Measurements from ENCODE around the gene SEPHS1.
"Not testable (repeated sequence)": the region's sequence is repeated elsewhere in the genome, so short reads cannot be mapped to it uniquely, and the experiment has no call there.

SEPHS1 gene

GRCh38 chr10:13390604-13391522, 42.8 kb upstream of the SEPHS1 start:
- no peak for DNase-seq (ENCODE audit: low read depth)
- TF ChIP-seq, protein P1, sequence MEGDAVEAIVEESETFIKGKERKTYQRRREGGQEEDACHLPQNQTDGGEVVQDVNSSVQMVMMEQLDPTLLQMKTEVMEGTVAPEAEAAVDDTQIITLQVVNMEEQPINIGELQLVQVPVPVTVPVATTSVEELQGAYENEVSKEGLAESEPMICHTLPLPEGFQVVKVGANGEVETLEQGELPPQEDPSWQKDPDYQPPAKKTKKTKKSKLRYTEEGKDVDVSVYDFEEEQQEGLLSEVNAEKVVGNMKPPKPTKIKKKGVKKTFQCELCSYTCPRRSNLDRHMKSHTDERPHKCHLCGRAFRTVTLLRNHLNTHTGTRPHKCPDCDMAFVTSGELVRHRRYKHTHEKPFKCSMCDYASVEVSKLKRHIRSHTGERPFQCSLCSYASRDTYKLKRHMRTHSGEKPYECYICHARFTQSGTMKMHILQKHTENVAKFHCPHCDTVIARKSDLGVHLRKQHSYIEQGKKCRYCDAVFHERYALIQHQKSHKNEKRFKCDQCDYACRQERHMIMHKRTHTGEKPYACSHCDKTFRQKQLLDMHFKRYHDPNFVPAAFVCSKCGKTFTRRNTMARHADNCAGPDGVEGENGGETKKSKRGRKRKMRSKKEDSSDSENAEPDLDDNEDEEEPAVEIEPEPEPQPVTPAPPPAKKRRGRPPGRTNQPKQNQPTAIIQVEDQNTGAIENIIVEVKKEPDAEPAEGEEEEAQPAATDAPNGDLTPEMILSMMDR (IDR thresholded peaks at IDR 0.05; ENCODE audit: control insufficient read depth, extremely low read depth, insufficient read depth): no peak
- H3K4me3 ChIP-seq (ENCODE audit: low read depth, low read length): no peak overlapping the region

DNA sequence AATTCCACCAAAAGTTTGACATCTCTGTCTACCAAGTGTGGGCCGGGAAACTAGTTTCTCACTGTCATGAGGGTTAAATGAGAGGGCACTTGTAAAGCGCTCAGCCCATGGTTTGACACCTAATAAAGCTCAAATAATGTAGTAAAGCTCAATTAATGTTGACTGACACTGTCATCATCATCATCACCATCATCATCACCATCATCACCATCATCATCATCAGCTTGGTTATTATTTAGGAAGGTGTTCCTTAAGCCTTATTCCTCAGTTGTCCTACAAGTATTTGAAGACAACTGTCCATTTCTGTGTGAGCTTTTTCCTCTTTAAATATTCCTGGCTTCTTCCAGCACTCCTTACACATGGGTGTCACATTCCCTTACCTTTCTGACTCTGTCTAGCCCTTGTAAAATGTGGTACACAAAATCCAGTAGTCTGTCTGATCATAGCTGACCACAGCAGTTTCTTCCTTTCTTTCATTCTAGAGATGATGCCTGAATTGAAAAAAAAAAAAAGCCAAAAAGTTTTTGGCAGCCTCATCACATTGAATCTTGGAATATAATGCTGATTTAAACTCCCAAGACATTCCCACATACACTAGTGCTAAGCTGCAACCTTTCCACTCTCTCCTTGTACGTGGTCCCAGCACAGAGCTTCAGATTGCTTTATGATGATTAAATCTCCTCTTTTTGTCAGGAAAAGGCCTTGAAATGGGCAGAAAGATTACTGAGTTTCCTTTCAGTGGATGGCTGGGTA, 40.6 kb upstream of the SEPHS1 start:
- TF ChIP-seq, protein P1 (IDR thresholded peaks at IDR 0.05; ENCODE audit: control insufficient read depth, extremely low read depth, insufficient read depth): no peak
- H3K4me3 ChIP-seq (ENCODE audit: low read depth, low read length): no peak overlapping the region
- DNase-seq (ENCODE audit: low read depth): no peak

DNA sequence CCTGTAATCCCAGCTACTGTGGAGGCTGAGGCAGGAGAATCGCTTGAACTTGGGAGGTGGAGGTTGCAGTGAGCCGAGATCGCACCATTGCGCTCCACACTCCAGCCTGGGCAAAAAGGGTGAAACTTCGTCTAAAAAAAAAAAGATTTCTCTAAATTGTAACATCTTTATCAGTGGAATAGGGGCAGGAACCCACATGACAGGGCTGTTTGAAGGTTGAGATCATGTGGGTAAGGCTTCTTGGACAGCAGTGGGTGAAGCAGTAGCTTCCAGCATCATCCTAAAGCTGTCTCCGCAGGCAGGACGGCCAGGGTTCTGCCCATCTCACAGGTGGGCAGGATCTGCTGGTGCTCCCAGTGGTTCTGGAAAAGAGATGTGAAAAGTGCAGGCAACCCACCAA, 37.9 kb upstream of the SEPHS1 start:
- no peak for DNase-seq (ENCODE audit: low read depth)
- TF ChIP-seq, protein P1 (IDR thresholded peaks at IDR 0.05; ENCODE audit: control insufficient read depth, extremely low read depth, insufficient read depth): no peak
- H3K4me3 ChIP-seq (ENCODE audit: low read depth, low read length): no peak overlapping the region

- TF ChIP-seq, protein P1 (IDR thresholded peaks at IDR 0.05; ENCODE audit: control insufficient read depth, extremely low read depth, insufficient read depth): no peak
- peak overlapping the region; percentile 48 for H3K4me3 ChIP-seq (ENCODE audit: low read depth, low read length)
- DNase-seq (ENCODE audit: low read depth): no peak
Observed at GRCh38 chr10:13383399-13383761, 35.3 kb upstream of the SEPHS1 start.

- peak overlapping the region; percentile 48 for H3K4me3 ChIP-seq (ENCODE audit: low read depth, low read length)
- no peak for DNase-seq (ENCODE audit: low read depth)
- TF ChIP-seq, protein P1 (IDR thresholded peaks at IDR 0.05; ENCODE audit: control insufficient read depth, extremely low read depth, insufficient read depth): no peak
Observed at GRCh38 chr10:13382703-13383398, 34.8 kb upstream of the SEPHS1 start.

GRCh38 chr10:13379061-13379460, 31.0 kb upstream of the SEPHS1 start:
- not testable (repeated sequence) for DNase-seq (ENCODE audit: low read depth); H3K4me3 ChIP-seq (ENCODE audit: low read depth, low read length)

DNA sequence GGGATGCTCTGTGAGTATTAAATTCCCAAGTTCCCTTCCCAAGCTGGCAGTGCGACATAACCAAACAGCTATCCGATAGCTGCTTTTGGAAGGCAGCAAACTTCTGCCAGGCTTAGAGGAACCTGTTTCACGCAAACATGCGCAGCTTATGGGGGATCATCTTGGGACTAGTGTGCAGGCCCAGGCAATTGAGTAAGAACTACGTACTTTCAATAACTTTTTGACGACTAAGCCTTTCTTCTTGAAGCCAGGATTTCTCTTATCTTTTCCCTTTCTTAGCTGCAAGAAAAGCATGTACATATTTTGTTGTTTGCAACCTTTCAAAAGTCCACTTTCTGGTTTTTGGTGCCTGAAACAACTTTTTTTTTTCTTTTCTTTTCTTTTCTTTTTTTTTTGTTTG, 28.7 kb upstream of the SEPHS1 start:
- H3K4me3 ChIP-seq (ENCODE audit: low read depth, low read length): no peak overlapping the region
- TF ChIP-seq, protein P1 (IDR thresholded peaks at IDR 0.05; ENCODE audit: control insufficient read depth, extremely low read depth, insufficient read depth): no peak
- no peak for DNase-seq (ENCODE audit: low read depth)

Measured in LNCaP clone FGC (cell line).